ENCODE data around the gene RAMACL. TPM values are rescaled to one million over a fixed set of nuclear protein-coding genes. Genes with fewer than 3 reads are reported as not detected.

The RAMACL gene
- total and polyA plus RNA-seq, 2 of the 4 experiments (the other 2 are of a cell fraction), result 0.46 to 0.90 TPM

- peak overlapping the region; percentile 47; the same call in 1 of the 2 replicates for H2AK5ac ChIP-seq (ENCODE audit: low read depth, low read length)
- H3K79me1 ChIP-seq (ENCODE audit: low read depth in 1 of 2, low read length in 2 of 2), result peaks cover 53 to 77% of the 10 kb centered on the region in 2 experiments
- peaks cover 51% of the 10 kb centered on the region for H3K4me1 ChIP-seq (ENCODE audit: control insufficient read depth, insufficient read depth, low read length)
- peak overlapping the region; percentile 50 for H4K5ac ChIP-seq (ENCODE audit: low read depth, low read length)
- no TSS peak for BruUV-seq (replicated peaks)
- H2BK120ac ChIP-seq (ENCODE audit: low read depth, low read length), result peak overlapping the region; percentile 96
- peak overlapping the region; percentile 12 for H2AFZ ChIP-seq (replicated peaks; ENCODE audit: low read length, poor library complexity)
- ChIA-PET POLR2A (ENCODE audit: unreplicated experiment) (interaction anchor here (0.6 kb wide), 1 partner anchor 12 kb away, joined by 3 read pairs; no protein-coding TSS in a partner anchor), CTCF (interaction anchor here (0.9 kb wide), 1 partner anchor 25 kb away, joined by 4 read pairs; no protein-coding TSS in a partner anchor)
- peak overlapping the region; percentile 30; the same call in 2 of the 3 replicates for H2BK15ac ChIP-seq (ENCODE audit: low read depth, low read length)
- H4K20me1 ChIP-seq (ENCODE audit: insufficient read depth, low read length), result 0 out of 2 replicates have a peak, but pooled peaks cover 7% of the 10 kb centered on the region
- WGBS, 2 experiments (ENCODE audit: extremely low coverage in 2 of 2, insufficient read length in 1 of 2), result 73% methylated on average over 2 of the region's 13 CpGs; no CpG with 5 or more reads in 1 of the 2 experiments
- no peaks in the 10 kb centered on the region for H3K9me3 ChIP-seq (ENCODE audit: control insufficient read depth, insufficient read depth, low read length)
- H3K23ac ChIP-seq (ENCODE audit: low read depth, low read length), result no peak overlapping the region; the same call in 1 of the 2 replicates
- H3K14ac ChIP-seq (replicated peaks; ENCODE audit: low read depth, low read length), result peak overlapping the region; percentile 86; the same call in 1 of the 2 replicates
- H3K9ac ChIP-seq (ENCODE audit: low read depth, low read length), result no peak overlapping the region
- peak overlapping the region; percentile 92 for H3K27ac ChIP-seq (ENCODE audit: insufficient read depth, low read length)
- peaks cover 7% of the 10 kb centered on the region; the same call in 1 of the 2 replicates for H3K36me3 ChIP-seq (ENCODE audit: control insufficient read depth, insufficient read depth, low read length)
- in situ Hi-C loops (cut with MboI; ENCODE audit: low sequenced_read_pairs) (no loop called here), intact Hi-C loops (cut with micrococcal nuclease) (loop anchor here (2.0 kb wide), 1 partner anchor 32 kb away; the partner anchor contains the start of gene RPS6KA2), dilution Hi-C loops (cut with HindIII; ENCODE audit: low sequenced_read_pairs, unreplicated experiment) (no loop called here)
- no peak overlapping the region for H3K4me3 ChIP-seq (ENCODE audit: insufficient read depth, low read depth, low read length)
- peak overlapping the region; percentile 18 to 81 for H4K8ac ChIP-seq (ENCODE audit: low read depth in 2 of 2, low read length in 2 of 2)
- H3K4ac ChIP-seq (ENCODE audit: low read depth, low read length), result peak overlapping the region; percentile 93
- H2BK5ac ChIP-seq (ENCODE audit: low read depth, low read length, poor library complexity, severe bottlenecking), result peak overlapping the region; percentile 92
- peak overlapping the region; percentile 27; the same call in 1 of the 2 replicates for H3K4me2 ChIP-seq (ENCODE audit: low read depth, low read length)
- H2AK9ac ChIP-seq (replicated peaks; ENCODE audit: low read depth, low read length, poor library complexity), result peak overlapping the region; percentile 22
- H2BK20ac ChIP-seq (ENCODE audit: low read depth, low read length), result peak overlapping the region; percentile 93
- H3K18ac ChIP-seq (ENCODE audit: low read depth, low read length), result peak overlapping the region; percentile 98
- H3K56ac ChIP-seq (ENCODE audit: extremely low read depth, insufficient read depth, low read length), result peak overlapping the region; percentile 81
- H4K91ac ChIP-seq (ENCODE audit: insufficient read depth, low read depth, low read length), result peak overlapping the region; percentile 70
- DNase-seq, result peak; percentile 92
- ATAC-seq (ENCODE audit: low read depth), result peak; percentile 66
- peaks cover 30% of the 10 kb centered on the region for H3K9me1 ChIP-seq (ENCODE audit: insufficient read depth, low read length)
- no peaks in the 10 kb centered on the region for H3K27me3 ChIP-seq (ENCODE audit: control insufficient read depth, insufficient read depth, low read length)
- TF ChIP-seq SMC3 (IDR thresholded peaks at IDR 0.05; ENCODE audit: low read depth, low read length) (no peak; the same call in 1 of the 2 replicates), USF2 (IDR thresholded peaks at IDR 0.05; ENCODE audit: low read depth, low read length) (no peak), FOS (IDR thresholded peaks at IDR 0.05; ENCODE audit: low read depth, low read length) (peak; percentile 79), POLR2A (IDR thresholded peaks at IDR 0.05; ENCODE audit: low read depth, low read length) (0 out of 2 replicates have a peak, but pooled peaks have one; percentile 6), RFX5 (IDR thresholded peaks at IDR 0.05; ENCODE audit: low read depth, low read length) (no peak), ELK1 (IDR thresholded peaks at IDR 0.05; ENCODE audit: borderline replicate concordance, low read depth, low read length) (no peak), RAD21 (IDR thresholded peaks at IDR 0.05; ENCODE audit: low read length) (no peak), NFE2L2 (IDR thresholded peaks at IDR 0.05; ENCODE audit: low read depth, low read length) (no peak), BHLHE40 (IDR thresholded peaks at IDR 0.05; ENCODE audit: low read depth, low read length) (0 out of 2 replicates have a peak, but pooled peaks have one; percentile 21), CEBPB (IDR thresholded peaks at IDR 0.05; ENCODE audit: low read depth, low read length) (peak; percentile 20; the same call in 1 of the 2 replicates), CHD1 (IDR thresholded peaks at IDR 0.05; ENCODE audit: low read depth, low read length) (no peak), MAZ (IDR thresholded peaks at IDR 0.05; ENCODE audit: borderline replicate concordance, low read depth, low read length) (no peak), MXI1 (IDR thresholded peaks at IDR 0.05; ENCODE audit: borderline replicate concordance, low read depth, low read length) (no peak)
Observed at GRCh38 chr6:166595061-166595780, 8.7 kb upstream of the RAMACL start.

All from IMR-90 (cell line).